HG03442 (cell line): ENCODE data around the gene NSMCE3.
A peak's percentile ranks its signal among the peaks of the same experiment; 100 is the strongest.
"Not testable (repeated sequence)": the region's sequence is repeated elsewhere in the genome, so short reads cannot be mapped to it uniquely, and the experiment has no call there.

Source experiments
- ATAC-seq: cut with Tn5 transposase; IDR thresholded peaks from one replicate; pipeline ENCODE4 v1.9.1; 2021; ENCODE audit warnings: mild to moderate bottlenecking, moderate library complexity; ENCODE audit not compliant: unreplicated experiment

The NSMCE3 gene

GRCh38 chr15:29270169-29270955 is 740 bp upstream of the NSMCE3 start:
- ATAC-seq, result peak; percentile 26

GRCh38 chr15:29268706-29269484 is 727 bp downstream of the NSMCE3 start:
- ATAC-seq, result peak; percentile 12

- no peak for ATAC-seq
Measured at GRCh38 chr15:29266052-29266582, 3.5 kb downstream of the NSMCE3 start.

- no peak for ATAC-seq
Measured at GRCh38 chr15:29263289-29263688, 6.3 kb downstream of the NSMCE3 start.

- ATAC-seq, result no peak
Measured at GRCh38 chr15:29262738-29263137, 6.9 kb downstream of the NSMCE3 start.

- ATAC-seq, result no peak
Measured at GRCh38 chr15:29260896-29261295, 8.7 kb downstream of the NSMCE3 start.

GRCh38 chr15:29259233-29259632 is 10.4 kb downstream of the NSMCE3 start:
- ATAC-seq, result no peak

GRCh38 chr15:29252234-29252633 is 17.4 kb downstream of the NSMCE3 start:
- no peak for ATAC-seq

GRCh38 chr15:29244544-29244943 is 25.1 kb downstream of the NSMCE3 start:
- ATAC-seq, result no peak

GRCh38 chr15:29244123-29244522 is 25.5 kb downstream of the NSMCE3 start:
- no peak for ATAC-seq

GRCh38 chr15:29242456-29243242 is 27.0 kb downstream of the NSMCE3 start:
- no peak for ATAC-seq

- ATAC-seq, result no peak
Measured at GRCh38 chr15:29241207-29241606, 28.4 kb downstream of the NSMCE3 start.

GRCh38 chr15:29239395-29239794 is 30.2 kb downstream of the NSMCE3 start:
- no peak for ATAC-seq

GRCh38 chr15:29233566-29233965 is 36.1 kb downstream of the NSMCE3 start:
- ATAC-seq, result no peak

GRCh38 chr15:29226436-29227208 is 43.0 kb downstream of the NSMCE3 start:
- no peak for ATAC-seq

- ATAC-seq, result no peak
Measured at GRCh38 chr15:29225534-29226234, 43.9 kb downstream of the NSMCE3 start.

- ATAC-seq, result not testable (repeated sequence)
Measured at GRCh38 chr15:29224987-29225363, 44.6 kb downstream of the NSMCE3 start.

- ATAC-seq, result not testable (repeated sequence)
Measured at GRCh38 chr15:29224235-29224986, 45.2 kb downstream of the NSMCE3 start.

- no peak for ATAC-seq
Measured at GRCh38 chr15:29223640-29224039, 46.0 kb downstream of the NSMCE3 start.
